ENCODE results near the gene ANXA2R. TPM values are rescaled to one million over a fixed set of nuclear protein-coding genes. Genes with fewer than 3 reads are reported as not detected.
"Not testable (repeated sequence)": the region's sequence is repeated elsewhere in the genome, so short reads cannot be mapped to it uniquely, and the experiment has no call there.

Gene ANXA2R
- total RNA-seq, 2 experiments from 2014 or later, result 45.6 to 48.9 TPM

DNA sequence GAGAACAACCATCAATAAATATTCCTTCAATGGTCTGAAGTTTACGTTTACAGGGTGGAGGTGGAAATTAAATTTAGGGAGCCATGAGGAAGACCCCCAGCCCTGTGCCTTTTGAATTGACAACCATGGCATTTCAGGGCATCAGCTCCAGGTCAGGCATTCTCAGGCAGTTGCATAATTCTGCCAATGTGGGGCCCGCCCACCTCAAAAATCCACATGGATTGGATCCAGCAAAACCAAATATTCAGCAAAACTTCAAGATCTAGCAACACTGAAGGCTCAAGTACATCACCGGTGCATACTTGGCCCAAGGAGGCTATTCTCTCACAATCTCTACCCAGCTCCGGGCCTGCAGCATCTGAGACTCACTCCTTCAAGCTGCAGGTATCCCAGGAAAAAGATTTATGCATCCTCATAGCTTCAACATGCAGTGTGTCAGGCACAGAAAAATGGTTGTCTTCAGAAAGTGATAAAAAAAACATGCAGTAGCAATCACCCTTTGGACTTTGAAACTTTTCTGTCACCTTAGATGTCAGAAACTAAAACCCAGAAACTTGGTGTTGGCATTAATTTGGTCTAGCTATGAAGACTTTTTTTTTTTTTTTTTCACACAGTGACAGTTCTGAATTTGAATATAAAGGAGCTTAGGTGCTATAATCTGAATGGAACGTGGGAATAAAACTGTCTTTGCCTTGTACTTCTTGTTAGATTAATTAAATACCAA lies 21.4 kb upstream of the ANXA2R start:
- DNase-seq, result no peak
- Mint-ChIP-seq H3K27ac (peak overlapping the region; percentile 52), H3K27me3 (no peaks in the 10 kb centered on the region), H3K4me3 (no peak overlapping the region), H3K4me1 (ENCODE audit: low read depth) (peaks cover 16% of the 10 kb centered on the region), H3K36me3 (ENCODE audit: low read depth) (peaks cover 57% of the 10 kb centered on the region), H3K9me3 (peaks cover 4% of the 10 kb centered on the region)
- Histone ChIP-seq H3K27ac (ENCODE audit: low read depth in 1 of 2, low read length in 2 of 2) (peak overlapping the region in 1 of 2 donors; percentile 11), H3K4me3 (ENCODE audit: low read length) (no peak overlapping the region), H3K9me3 (ENCODE audit: control insufficient read depth in 1 of 2, insufficient read depth in 1 of 2, low read length in 2 of 2) (peaks cover 0 to 20% of the 10 kb centered on the region in 2 experiments), H3K4me1 (ENCODE audit: insufficient read depth, low read length) (peaks cover 13% of the 10 kb centered on the region), H3K36me3 (ENCODE audit: insufficient read depth, low read length) (no peaks in the 10 kb centered on the region), H3K27me3 (ENCODE audit: control insufficient read depth in 1 of 2, insufficient read depth in 2 of 2, low read length in 2 of 2) (no peaks in the 10 kb centered on the region)
- TF ChIP-seq, protein P1, sequence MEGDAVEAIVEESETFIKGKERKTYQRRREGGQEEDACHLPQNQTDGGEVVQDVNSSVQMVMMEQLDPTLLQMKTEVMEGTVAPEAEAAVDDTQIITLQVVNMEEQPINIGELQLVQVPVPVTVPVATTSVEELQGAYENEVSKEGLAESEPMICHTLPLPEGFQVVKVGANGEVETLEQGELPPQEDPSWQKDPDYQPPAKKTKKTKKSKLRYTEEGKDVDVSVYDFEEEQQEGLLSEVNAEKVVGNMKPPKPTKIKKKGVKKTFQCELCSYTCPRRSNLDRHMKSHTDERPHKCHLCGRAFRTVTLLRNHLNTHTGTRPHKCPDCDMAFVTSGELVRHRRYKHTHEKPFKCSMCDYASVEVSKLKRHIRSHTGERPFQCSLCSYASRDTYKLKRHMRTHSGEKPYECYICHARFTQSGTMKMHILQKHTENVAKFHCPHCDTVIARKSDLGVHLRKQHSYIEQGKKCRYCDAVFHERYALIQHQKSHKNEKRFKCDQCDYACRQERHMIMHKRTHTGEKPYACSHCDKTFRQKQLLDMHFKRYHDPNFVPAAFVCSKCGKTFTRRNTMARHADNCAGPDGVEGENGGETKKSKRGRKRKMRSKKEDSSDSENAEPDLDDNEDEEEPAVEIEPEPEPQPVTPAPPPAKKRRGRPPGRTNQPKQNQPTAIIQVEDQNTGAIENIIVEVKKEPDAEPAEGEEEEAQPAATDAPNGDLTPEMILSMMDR (IDR thresholded peaks at IDR 0.05), result no peak
- ChIA-PET CTCF (interaction anchor here (0.6 to 2.2 kb wide), 7 partner anchors 10 to 51 kb away, joined by 3 to 7 read pairs (median 3); no protein-coding TSS in a partner anchor), POLR2A (interaction anchor here (0.6 to 3.0 kb wide), 12 partner anchors 11 to 617 kb away, joined by 3 to 32 read pairs (median 3); partner anchors contain the start of gene ANXA2R)
- intact Hi-C loops (cut with DNase I, micrococcal nuclease), result loop anchor here (1.0 to 10.0 kb wide), 2 partner anchors 16 to 333 kb away; no protein-coding TSS in a partner anchor
- ATAC-seq (ENCODE audit: poor library complexity), result no peak

DNA sequence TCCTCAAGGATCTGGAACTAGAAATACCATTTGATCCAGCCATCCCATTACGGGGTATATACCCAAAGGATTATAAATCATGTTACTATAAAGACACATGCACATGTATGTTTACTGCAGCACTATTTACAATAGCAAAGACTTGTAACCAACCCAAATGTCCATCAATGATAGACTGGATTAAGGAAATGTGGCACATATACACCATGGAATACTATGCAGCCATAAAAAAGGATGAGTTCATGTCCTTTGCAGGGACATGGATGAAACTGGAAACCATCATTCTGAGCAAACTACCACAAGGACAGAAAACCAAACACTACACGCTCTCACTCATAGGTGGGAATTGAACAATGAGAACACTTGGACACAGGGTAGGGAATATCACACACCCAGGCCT lies 19.9 kb upstream of the ANXA2R start:
- not testable (repeated sequence) for H3K4me3 Mint-ChIP-seq
- POLR2A ChIA-PET, result interaction anchor here (1.4 to 3.0 kb wide), 2 partner anchors 15 to 19 kb away, joined by 3 to 32 read pairs; partner anchors contain the start of gene ANXA2R

DNA sequence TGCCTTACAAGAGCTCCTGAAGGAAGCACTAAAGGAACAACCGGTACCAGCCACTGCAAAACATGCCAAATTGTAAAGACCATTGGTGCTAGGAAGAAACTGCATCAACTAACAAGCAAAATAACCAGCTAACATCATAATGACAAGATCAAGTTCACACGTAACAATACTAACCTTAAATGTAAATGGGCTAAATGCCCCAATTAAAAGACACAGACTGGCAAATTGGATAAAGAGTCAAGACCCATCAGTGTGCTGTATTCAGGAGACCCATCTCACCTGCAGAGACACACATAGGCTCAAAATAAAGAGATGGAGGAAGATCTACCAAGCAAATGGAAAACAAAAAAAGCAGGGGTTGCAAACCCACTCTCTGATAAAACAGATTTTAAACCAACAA lies 15.0 kb upstream of the ANXA2R start:
- H3K9me3 Mint-ChIP-seq; H3K4me3 Mint-ChIP-seq; H3K4me3 ChIP-seq (ENCODE audit: low read length); H3K27me3 ChIP-seq (ENCODE audit: control insufficient read depth in 1 of 2, insufficient read depth in 2 of 2, low read length in 2 of 2); intact Hi-C loops (cut with DNase I, micrococcal nuclease); H3K4me1 ChIP-seq (ENCODE audit: insufficient read depth, low read length); DNase-seq; H3K27me3 Mint-ChIP-seq; H3K9me3 ChIP-seq (ENCODE audit: control insufficient read depth in 1 of 2, insufficient read depth in 1 of 2, low read length in 2 of 2); ATAC-seq (ENCODE audit: poor library complexity); H3K27ac ChIP-seq (ENCODE audit: low read depth in 1 of 2, low read length in 2 of 2); H3K27ac Mint-ChIP-seq; CTCF ChIA-PET: not testable (repeated sequence)
- Mint-ChIP-seq H3K36me3 (ENCODE audit: low read depth) (peaks cover 75% of the 10 kb centered on the region), H3K4me1 (ENCODE audit: low read depth) (peaks cover 13% of the 10 kb centered on the region)
- POLR2A ChIA-PET, result interaction anchor here (0.9 to 2.5 kb wide), 3 partner anchors 11 to 61 kb away, joined by 3 to 6 read pairs (median 6); no protein-coding TSS in a partner anchor
- H3K36me3 ChIP-seq (ENCODE audit: insufficient read depth, low read length), result peaks cover 11% of the 10 kb centered on the region

More for the DNA sequence above, 19.9 kb upstream of the ANXA2R start:
- H3K27ac Mint-ChIP-seq; H3K9me3 Mint-ChIP-seq; H3K36me3 ChIP-seq (ENCODE audit: insufficient read depth, low read length); CTCF ChIA-PET; H3K27me3 Mint-ChIP-seq; H3K27ac ChIP-seq (ENCODE audit: low read depth in 1 of 2, low read length in 2 of 2); H3K4me3 ChIP-seq (ENCODE audit: low read length); DNase-seq; ATAC-seq (ENCODE audit: poor library complexity); H3K27me3 ChIP-seq (ENCODE audit: control insufficient read depth in 1 of 2, insufficient read depth in 2 of 2, low read length in 2 of 2): not testable (repeated sequence)
- H3K4me1 ChIP-seq (ENCODE audit: insufficient read depth, low read length), result peaks cover 13% of the 10 kb centered on the region
- peaks cover 59% of the 10 kb centered on the region for H3K36me3 Mint-ChIP-seq (ENCODE audit: low read depth)
- intact Hi-C loops (cut with DNase I, micrococcal nuclease), result loop anchor here in 1 of 2 experiments (10.0 kb wide), 1 partner anchor 335 kb away; no protein-coding TSS in a partner anchor
- peaks cover 0 to 20% of the 10 kb centered on the region in 2 experiments for H3K9me3 ChIP-seq (ENCODE audit: control insufficient read depth in 1 of 2, insufficient read depth in 1 of 2, low read length in 2 of 2)
- peaks cover 16% of the 10 kb centered on the region for H3K4me1 Mint-ChIP-seq (ENCODE audit: low read depth)

DNA sequence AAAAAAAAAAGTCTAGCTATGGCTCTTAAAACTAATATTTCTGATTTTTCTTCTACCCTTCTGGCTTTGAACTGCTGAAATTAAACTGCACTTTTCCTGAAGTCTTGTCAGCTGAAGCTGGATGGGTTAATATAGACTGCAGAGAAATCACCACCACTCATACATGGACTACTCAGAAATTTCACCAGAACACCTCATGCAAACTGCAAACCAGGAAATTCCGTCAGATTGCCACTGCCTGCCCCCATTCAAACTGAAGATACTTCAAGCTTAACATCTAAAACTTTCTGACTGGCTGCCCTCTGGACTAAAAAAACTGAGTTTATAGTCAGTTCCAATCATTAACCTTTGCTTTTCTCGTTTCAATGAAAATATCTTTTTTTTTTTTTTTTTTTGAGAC lies 11.6 kb upstream of the ANXA2R start:
- no peaks in the 10 kb centered on the region for H3K9me3 ChIP-seq (ENCODE audit: control insufficient read depth in 1 of 2, insufficient read depth in 1 of 2, low read length in 2 of 2)
- Mint-ChIP-seq H3K36me3 (ENCODE audit: low read depth) (peaks cover 59% of the 10 kb centered on the region), H3K4me1 (ENCODE audit: low read depth) (peaks cover 29% of the 10 kb centered on the region), H3K4me3 (no peak overlapping the region), H3K27ac (no peak overlapping the region), H3K9me3 (no peaks in the 10 kb centered on the region), H3K27me3 (no peaks in the 10 kb centered on the region)
- H3K36me3 ChIP-seq (ENCODE audit: insufficient read depth, low read length), result peaks cover 11% of the 10 kb centered on the region
- ChIA-PET POLR2A (interaction anchor here (0.7 to 1.9 kb wide), 5 partner anchors 10 to 98 kb away, joined by 4 to 12 read pairs (median 4); no protein-coding TSS in a partner anchor), CTCF (interaction anchor here (0.5 to 0.7 kb wide), 2 partner anchors 10 to 80 kb away, joined by 3 read pairs; no protein-coding TSS in a partner anchor)
- no peak overlapping the region for H3K27ac ChIP-seq (ENCODE audit: low read depth in 1 of 2, low read length in 2 of 2)
- TF ChIP-seq, protein P1 (IDR thresholded peaks at IDR 0.05), result no peak
- intact Hi-C loops (cut with DNase I, micrococcal nuclease), result no loop called here
- H3K4me3 ChIP-seq (ENCODE audit: low read length), result no peak overlapping the region
- H3K27me3 ChIP-seq (ENCODE audit: control insufficient read depth in 1 of 2, insufficient read depth in 2 of 2, low read length in 2 of 2), result no peaks in the 10 kb centered on the region
- H3K4me1 ChIP-seq (ENCODE audit: insufficient read depth, low read length), result no peaks in the 10 kb centered on the region
- DNase-seq, result no peak
- ATAC-seq (ENCODE audit: poor library complexity), result no peak

Data from CD4-positive, alpha-beta T cell (primary cell).